Erythroblast (primary cell): ENCODE data around the gene UBASH3A.
A peak's percentile ranks its signal among the peaks of the same experiment; 100 is the strongest.

Experiments
- DNase-seq, 2 experiments: peaks; one replicate each; lab custom pipeline; 2025; lab: John Stamatoyannopoulos, UW
- GATA1 ChIP-seq: IDR thresholded peaks from 2 replicates; pipeline ENCODE4 v1.6.1; 2011; ENCODE audit warnings: low read depth, mild to moderate bottlenecking, control low read depth, low read length, moderate library complexity
- POLR2A ChIP-seq: IDR thresholded peaks from 2 replicates; pipeline ENCODE4 v1.6.1; 2011; ENCODE audit warnings: mild to moderate bottlenecking, low read length

Gene UBASH3A

DNA sequence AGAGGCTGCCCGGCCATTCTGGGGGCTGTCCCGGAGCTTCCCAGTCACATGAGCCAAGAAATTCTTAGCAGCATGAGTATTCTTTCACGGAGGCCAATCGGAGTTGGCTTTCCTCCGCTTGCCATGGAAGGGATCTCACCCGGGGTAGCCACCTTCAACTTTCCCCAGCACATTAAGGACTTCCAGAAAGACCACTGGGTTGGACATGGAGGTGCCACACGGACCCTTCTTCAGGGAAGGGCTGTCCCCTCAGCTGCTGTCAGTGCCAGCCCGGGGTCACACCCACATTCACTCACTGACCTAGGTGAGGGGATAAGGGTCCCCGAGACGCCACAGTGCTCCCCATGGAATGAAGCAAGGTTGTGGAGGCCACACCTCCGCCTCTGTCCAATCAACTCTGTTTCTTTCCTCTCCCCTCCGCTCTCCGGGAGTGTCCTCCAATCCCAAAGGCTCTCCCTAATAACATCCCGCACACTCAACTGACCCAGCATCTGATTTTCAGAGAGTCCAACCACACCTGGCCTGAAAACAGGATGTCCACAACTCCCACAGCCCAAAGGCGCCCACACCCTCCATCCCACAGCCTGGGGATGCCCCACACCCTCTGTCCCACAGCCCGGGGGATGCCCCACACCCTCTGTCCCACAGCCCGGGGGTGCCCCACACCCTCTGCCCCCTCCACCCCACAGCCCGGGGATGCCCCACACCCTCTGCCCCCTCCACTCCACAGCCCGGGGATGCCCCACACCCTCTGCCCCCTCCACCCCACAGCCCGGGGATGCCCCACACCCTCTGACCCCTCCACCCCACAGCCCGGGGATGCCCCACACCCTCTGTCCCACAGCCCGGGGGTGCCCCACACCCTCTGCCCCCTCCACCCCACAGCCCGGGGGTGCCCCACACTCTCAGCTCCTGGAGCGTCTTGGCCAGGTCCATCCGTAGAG, 73.0 kb downstream of the UBASH3A start:
- TF ChIP-seq GATA1 (no peak), POLR2A (no peak)
- DNase-seq = no peak

- TF ChIP-seq POLR2A = no peak
- TF ChIP-seq GATA1 = no peak
Measured at GRCh38 chr21:42478504-42478903, 74.8 kb downstream of the UBASH3A start.

GRCh38 chr21:42479582-42479981, 75.9 kb downstream of the UBASH3A start:
- TF ChIP-seq GATA1 = no peak
- no peak for TF ChIP-seq POLR2A
- no peak for DNase-seq

More at GRCh38 chr21:42478504-42478903, 74.8 kb downstream of the UBASH3A start:
- no peak for DNase-seq

DNA sequence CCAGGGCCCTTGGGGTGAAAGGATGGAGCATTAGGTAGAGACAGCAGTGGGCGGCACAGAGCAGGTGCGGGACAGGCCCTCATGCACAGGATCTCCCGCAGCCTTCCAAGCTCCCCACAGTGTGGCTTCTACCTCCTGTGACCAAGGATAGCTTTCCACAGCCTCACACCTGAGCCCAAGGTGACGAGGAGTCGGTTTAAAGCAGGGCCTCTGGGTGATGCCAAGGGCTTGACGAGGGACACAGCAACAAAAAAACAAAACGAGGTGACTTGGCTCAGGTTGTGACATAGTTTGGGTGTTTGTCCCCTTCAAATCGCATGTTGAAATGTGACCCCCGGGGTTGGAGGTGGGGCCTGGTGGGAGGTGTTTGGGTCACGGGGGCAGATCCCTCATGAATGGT, 77.0 kb downstream of the UBASH3A start:
- DNase-seq = no peak
- TF ChIP-seq GATA1 (no peak), POLR2A (no peak)

DNA sequence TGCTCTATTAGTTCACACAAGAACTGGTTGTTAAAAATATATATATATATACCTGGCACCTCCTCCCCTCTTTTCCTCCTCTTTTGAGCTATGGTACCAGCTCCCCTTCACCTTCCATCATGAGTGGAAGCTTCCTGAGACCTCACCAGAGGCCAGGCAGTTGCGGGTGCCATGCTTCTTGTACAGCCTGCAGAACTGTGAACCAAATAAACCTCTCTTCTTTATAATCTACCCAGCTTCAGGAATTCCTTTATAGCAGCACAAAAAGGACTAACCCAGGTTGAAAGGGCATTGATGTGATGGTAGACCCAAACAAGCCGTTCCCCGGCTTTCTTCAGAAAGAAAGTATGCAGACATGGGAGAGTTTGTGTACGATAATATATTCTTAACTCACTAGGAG, 77.5 kb downstream of the UBASH3A start:
- TF ChIP-seq POLR2A (no peak), GATA1 (no peak)
- no peak for DNase-seq

- no peak for TF ChIP-seq GATA1
- no peak for TF ChIP-seq POLR2A
- DNase-seq = no peak
Measured at GRCh38 chr21:42484966-42485365, 81.3 kb downstream of the UBASH3A start.

GRCh38 chr21:42486072-42486471, 82.4 kb downstream of the UBASH3A start:
- TF ChIP-seq GATA1 = no peak
- TF ChIP-seq POLR2A = no peak
- DNase-seq = no peak

GRCh38 chr21:42486531-42486930, 82.8 kb downstream of the UBASH3A start:
- TF ChIP-seq POLR2A = no peak
- no peak for TF ChIP-seq GATA1

DNA sequence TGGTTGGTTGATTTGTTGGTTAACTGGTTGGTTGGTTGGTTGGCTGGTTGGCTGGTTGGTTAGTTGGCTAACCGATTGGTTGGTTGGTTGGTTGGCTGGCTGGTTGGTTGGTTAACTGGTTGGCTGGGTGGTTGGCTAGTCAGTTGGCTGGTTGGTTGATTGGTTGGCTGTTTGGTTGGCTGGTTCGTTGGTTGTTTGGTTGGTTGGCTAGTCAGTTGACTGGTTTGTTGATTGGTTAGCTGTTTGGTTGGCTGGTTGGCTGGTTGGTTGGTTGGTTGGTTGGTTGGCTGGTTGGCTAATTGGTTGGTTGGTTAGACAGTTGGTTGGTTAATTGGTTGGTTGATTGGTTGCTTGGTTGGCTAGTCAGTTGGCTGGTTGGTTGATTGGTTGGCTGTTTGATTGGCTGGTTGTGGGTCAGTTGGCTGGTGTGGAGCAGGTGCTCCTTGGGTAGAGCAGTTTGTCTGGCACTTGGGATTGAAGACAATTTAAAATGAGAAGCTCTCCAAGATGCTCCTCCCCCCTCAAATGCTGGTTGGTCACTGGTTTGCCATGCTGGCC, 85.4 kb downstream of the UBASH3A start:
- no peak for DNase-seq
- TF ChIP-seq GATA1 (no peak), POLR2A (no peak)

More at GRCh38 chr21:42486531-42486930, 82.8 kb downstream of the UBASH3A start:
- no peak for DNase-seq

- no peak for DNase-seq
- no peak for TF ChIP-seq POLR2A
- TF ChIP-seq GATA1 = no peak
Measured at GRCh38 chr21:42489991-42490390, 86.3 kb downstream of the UBASH3A start.

DNA sequence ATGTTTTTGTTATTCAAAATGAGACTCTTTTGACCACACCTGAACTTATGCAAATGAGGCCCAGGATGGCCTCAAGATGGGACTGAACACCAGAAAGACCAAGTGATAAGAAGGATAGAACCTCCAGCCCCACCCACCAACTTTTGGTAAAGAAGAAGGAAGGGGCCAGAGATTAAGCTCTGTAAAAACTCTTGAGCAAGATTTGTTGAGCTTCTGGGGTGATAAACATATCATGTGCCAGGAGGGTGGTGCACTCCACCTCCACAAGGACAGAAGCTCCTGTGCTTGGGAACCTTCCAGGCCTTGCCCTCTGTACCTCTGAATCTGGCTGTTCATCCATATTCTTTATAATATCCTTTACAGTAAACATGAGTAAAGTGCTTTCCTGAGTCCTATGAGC, 87.0 kb downstream of the UBASH3A start:
- TF ChIP-seq POLR2A = no peak
- TF ChIP-seq GATA1 = no peak
- DNase-seq = peak; percentile 29 to 55

GRCh38 chr21:42491328-42491727, 87.6 kb downstream of the UBASH3A start:
- TF ChIP-seq GATA1 = no peak
- no peak for TF ChIP-seq POLR2A
- no peak for DNase-seq

DNA sequence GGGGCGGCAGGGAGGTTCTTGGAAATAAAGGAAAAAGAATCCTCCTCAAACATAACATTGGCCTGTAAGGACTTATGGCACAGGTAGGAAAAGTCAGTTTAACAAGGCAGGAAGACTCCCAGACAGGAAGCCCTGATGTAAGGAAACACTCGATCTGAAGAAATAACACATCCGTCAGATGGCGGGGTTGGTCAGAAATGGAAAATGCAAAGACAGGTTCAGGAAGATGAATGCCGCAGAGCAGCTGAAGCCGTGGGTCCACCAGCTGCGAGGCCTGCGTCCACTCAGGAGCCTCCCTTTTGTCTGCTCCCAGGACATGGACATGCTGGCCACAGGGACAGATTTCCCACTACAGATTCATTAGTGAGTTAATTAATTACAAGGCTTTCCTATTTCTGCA, 88.5 kb downstream of the UBASH3A start:
- no peak for DNase-seq
- TF ChIP-seq GATA1 = no peak

DNA sequence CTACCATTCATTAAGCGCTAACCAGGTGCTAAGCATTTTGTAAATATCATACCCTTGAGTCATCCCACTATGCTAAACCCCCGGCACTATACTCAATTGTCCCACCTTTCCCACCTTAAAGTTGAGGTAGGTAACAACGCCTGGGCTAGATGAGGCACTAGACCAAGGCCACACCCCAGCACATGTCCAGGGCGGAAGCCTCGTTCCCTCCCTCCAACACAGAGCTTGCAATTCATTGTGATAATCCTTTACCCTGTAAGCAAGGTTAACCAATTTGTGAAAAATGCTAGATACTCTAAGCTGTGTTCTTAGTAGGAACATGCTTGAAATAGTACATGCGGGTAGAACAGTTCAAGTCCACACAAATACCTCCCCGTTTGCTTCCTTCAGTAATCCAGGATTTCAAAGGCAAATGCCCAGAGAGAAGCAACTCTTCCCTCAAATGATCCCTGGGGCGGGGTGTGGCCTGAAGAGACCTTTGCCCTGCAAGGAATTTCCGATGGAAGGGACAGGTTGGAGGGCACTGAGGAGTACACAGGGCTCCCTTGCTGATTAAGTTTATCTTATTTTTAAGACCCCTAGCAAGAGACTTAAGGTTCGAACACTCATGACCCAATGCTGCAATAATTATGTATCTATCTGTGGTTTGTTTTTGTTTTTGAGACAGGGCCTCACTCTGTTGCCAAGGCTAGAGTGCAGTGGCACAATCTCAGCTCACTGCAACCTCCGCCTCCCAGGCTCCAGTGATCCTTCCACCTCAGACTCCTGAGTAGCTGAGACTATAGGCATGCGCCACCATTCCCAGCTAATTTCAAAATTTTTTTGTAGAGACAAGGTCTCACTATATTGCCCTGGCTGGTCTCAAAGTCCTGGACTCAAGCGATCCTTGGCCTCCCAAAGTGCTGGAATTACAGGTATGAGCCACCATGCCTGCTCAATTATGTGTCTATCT, 89.7 kb downstream of the UBASH3A start:
- no peak for TF ChIP-seq POLR2A
- no peak for DNase-seq
